ENCODE results near the gene SUSD4. TPM values are rescaled to one million over a fixed set of nuclear protein-coding genes. Genes with fewer than 3 reads are reported as not detected.

Gene SUSD4
- total and polyA plus RNA-seq, 12 donors, result 1.5 to 26.9 (median 7.0) TPM

- Histone ChIP-seq H3K27me3 (no peaks in the 10 kb centered on the region), H3K36me3 (replicated peaks in 1 of 2) (no peaks in the 10 kb centered on the region), H3K9me3 (replicated peaks in 1 of 3) (no peaks in the 10 kb centered on the region), H3K4me1 (replicated peaks in 1 of 2) (no peaks in the 10 kb centered on the region), H3K4me3 (no peak overlapping the region), H3K27ac (no peak overlapping the region)
- WGBS, 4 donors, result 87 to 94% (median 88%) methylated on average over 5 of the region's 5 CpGs
- DNase-seq, result no peak
- TF ChIP-seq POLR2A (IDR thresholded peaks at IDR 0.05) (no peak), CTCF (IDR thresholded peaks at IDR 0.05) (no peak)
- intact Hi-C loops (cut with DNase I), result no loop called here
Measured at GRCh38 chr1:223307544-223307943, 56.4 kb downstream of the SUSD4 start.

DNA sequence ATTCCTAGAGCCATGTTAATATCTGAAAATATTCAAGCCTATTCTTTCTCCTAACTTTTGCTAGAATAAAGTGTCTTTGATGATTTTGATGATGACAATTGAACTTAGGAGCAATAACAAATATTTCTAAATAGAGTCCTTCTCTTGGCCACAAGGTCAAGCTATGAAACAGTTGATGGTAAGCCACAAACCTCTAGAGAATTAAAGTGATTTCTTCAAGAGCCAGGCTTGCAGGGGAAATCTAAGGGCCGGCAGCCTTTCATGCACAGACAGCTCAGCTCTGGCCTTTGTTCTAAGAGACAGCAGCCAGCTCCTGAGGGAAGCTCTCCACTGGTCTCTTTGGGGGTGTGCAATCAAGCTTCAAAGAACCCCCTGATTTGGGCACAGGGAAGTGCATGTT lies 59.0 kb downstream of the SUSD4 start:
- Histone ChIP-seq H3K9me3 (replicated peaks in 1 of 3) (no peaks in the 10 kb centered on the region), H3K27me3 (no peaks in the 10 kb centered on the region), H3K36me3 (replicated peaks in 1 of 2) (no peaks in the 10 kb centered on the region), H3K27ac (no peak overlapping the region), H3K4me3 (no peak overlapping the region), H3K4me1 (replicated peaks in 1 of 2) (no peaks in the 10 kb centered on the region)
- TF ChIP-seq CTCF (IDR thresholded peaks at IDR 0.05) (no peak), POLR2A (IDR thresholded peaks at IDR 0.05) (no peak)
- intact Hi-C loops (cut with DNase I), result no loop called here
- no peak for DNase-seq
- 64 to 89% (median 75%) methylated on average over 1 of the region's 1 CpG for WGBS, 4 donors

DNA sequence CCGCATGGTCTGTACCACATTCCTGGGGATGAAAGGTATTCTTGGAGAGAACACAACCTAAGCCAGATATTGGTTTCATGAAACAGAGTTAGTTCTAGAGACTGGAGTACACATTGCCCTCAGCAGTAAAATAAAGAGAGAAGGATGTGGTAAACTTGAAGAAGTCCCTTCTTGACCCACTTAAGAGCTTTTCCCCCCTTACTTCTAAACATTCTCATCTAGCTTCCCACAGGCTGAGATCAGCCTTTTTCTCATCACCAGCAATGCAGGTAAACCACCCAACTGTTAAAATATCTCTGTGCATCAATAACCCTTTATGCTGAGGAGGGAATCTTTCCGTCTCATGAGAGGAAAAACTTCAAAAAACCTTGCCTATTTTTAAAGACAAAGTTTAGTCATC lies 62.6 kb downstream of the SUSD4 start:
- no peak overlapping the region for H3K4me3 ChIP-seq
- no peak for TF ChIP-seq CTCF (IDR thresholded peaks at IDR 0.05)
- TF ChIP-seq POLR2A (IDR thresholded peaks at IDR 0.05), result no peak
- WGBS, 4 donors, result 90 to 100% (median 94%) methylated on average over 2 of the region's 2 CpGs
- H3K27me3 ChIP-seq, result no peaks in the 10 kb centered on the region
- H3K9me3 ChIP-seq (replicated peaks in 1 of 3), result no peaks in the 10 kb centered on the region
- H3K36me3 ChIP-seq (replicated peaks in 1 of 2), result no peaks in the 10 kb centered on the region
- H3K4me1 ChIP-seq (replicated peaks in 1 of 2), result no peaks in the 10 kb centered on the region
- H3K27ac ChIP-seq, result no peak overlapping the region
- DNase-seq, result no peak
- intact Hi-C loops (cut with DNase I), result no loop called here

DNA sequence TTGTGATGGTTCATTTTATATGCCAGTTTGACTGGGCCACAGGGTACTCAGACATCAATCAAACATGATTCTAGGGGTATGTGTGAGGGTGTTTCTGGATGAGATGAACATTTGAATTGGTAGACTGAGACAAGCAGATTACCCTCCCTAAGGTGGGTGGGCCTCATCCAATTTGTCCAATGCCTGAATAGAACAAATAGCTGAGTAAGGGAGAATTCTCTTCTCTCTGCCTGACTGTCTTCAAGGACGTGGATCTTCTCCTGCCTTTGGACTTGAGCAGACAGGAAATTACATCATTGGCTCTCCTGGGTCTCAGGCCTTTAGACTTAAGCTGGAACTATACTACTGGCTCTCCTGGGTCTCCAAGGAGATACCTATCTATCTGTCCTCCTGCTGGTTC lies 64.4 kb downstream of the SUSD4 start:
- Histone ChIP-seq H3K27me3 (no peaks in the 10 kb centered on the region), H3K4me1 (replicated peaks in 1 of 2) (no peaks in the 10 kb centered on the region), H3K4me3 (no peak overlapping the region), H3K9me3 (replicated peaks in 1 of 3) (no peaks in the 10 kb centered on the region), H3K27ac (no peak overlapping the region), H3K36me3 (replicated peaks in 1 of 2) (no peaks in the 10 kb centered on the region)
- no peak for DNase-seq
- intact Hi-C loops (cut with DNase I), result no loop called here
- TF ChIP-seq CTCF (IDR thresholded peaks at IDR 0.05) (no peak), POLR2A (IDR thresholded peaks at IDR 0.05) (no peak)
- WGBS, 4 donors, result 40 to 52% (median 50%) methylated on average over 1 of the region's 1 CpG

Measured in adrenal gland (tissue), 12 donors.